GM21390 (cell line): ENCODE data around the gene LASP1NB.

Experiments
- ATAC-seq: cut with Tn5 transposase; IDR thresholded peaks from one replicate; pipeline ENCODE4 v1.9.1; 2021; ENCODE audit not compliant: unreplicated experiment

The LASP1NB gene

GRCh38 chr17:38925263-38925995 is at the start of gene LASP1NB:
TSS of gene LASP1NB (plus strand) at chr17:38925614.
- ATAC-seq, result no peak

GRCh38 chr17:38877130-38877851 is 48.1 kb upstream of the LASP1NB start:
- no peak for ATAC-seq

- ATAC-seq, result no peak
Measured at GRCh38 chr17:38879878-38880665, 45.3 kb upstream of the LASP1NB start.

- no peak for ATAC-seq
Measured at GRCh38 chr17:38881600-38882191, 43.7 kb upstream of the LASP1NB start.

- no peak for ATAC-seq
Measured at GRCh38 chr17:38882870-38883269, 42.5 kb upstream of the LASP1NB start.

- ATAC-seq, result no peak
Measured at GRCh38 chr17:38883592-38884526, 41.6 kb upstream of the LASP1NB start.

- ATAC-seq, result no peak
Measured at GRCh38 chr17:38885044-38885727, 40.2 kb upstream of the LASP1NB start.

- no peak for ATAC-seq
Measured at GRCh38 chr17:38885728-38886642, 39.4 kb upstream of the LASP1NB start.

GRCh38 chr17:38886643-38887010 is 38.8 kb upstream of the LASP1NB start:
- no peak for ATAC-seq

- no peak for ATAC-seq
Measured at GRCh38 chr17:38888842-38889241, 36.6 kb upstream of the LASP1NB start.

- ATAC-seq, result no peak
Measured at GRCh38 chr17:38889745-38890409, 35.5 kb upstream of the LASP1NB start.

- ATAC-seq, result no peak
Measured at GRCh38 chr17:38890410-38890746, 35.0 kb upstream of the LASP1NB start.

GRCh38 chr17:38891441-38891840 is 34.0 kb upstream of the LASP1NB start:
- ATAC-seq, result no peak

- ATAC-seq, result no peak
Measured at GRCh38 chr17:38892083-38892482, 33.3 kb upstream of the LASP1NB start.

GRCh38 chr17:38892620-38893019 is 32.8 kb upstream of the LASP1NB start:
- ATAC-seq, result no peak

- ATAC-seq, result no peak
Measured at GRCh38 chr17:38893113-38893512, 32.3 kb upstream of the LASP1NB start.

- no peak for ATAC-seq
Measured at GRCh38 chr17:38893607-38894006, 31.8 kb upstream of the LASP1NB start.

GRCh38 chr17:38894276-38894675 is 31.1 kb upstream of the LASP1NB start:
- ATAC-seq, result no peak
